NB4 (cell line): ENCODE data around the gene ZBTB20.

Experiments
- MYC ChIP-seq: IDR thresholded peaks from 2 replicates; pipeline ENCODE4 v1.6.1; 2011; ENCODE audit warnings: low read depth, low read length
- POLR2A ChIP-seq: IDR thresholded peaks from 2 replicates; pipeline ENCODE4 v1.6.1; 2011; ENCODE audit warnings: mild to moderate bottlenecking; ENCODE audit not compliant: insufficient read length; ENCODE audit errors: extremely low read depth
- TF ChIP-seq, protein P1 (sequence below): IDR thresholded peaks from one replicate; pipeline ENCODE4 v1.5.1; 2012; ENCODE audit warnings: low read depth, low read length
- TF ChIP-seq, protein P2 (sequence below): IDR thresholded peaks from 2 replicates; pipeline ENCODE4 v1.6.1; 2011; ENCODE audit warnings: low read depth, low read length

GRCh38 chr3:114539525-114539924 lies 607.6 kb downstream of the ZBTB20 start:
- TF ChIP-seq POLR2A (no peak), MYC (no peak)
- TF ChIP-seq, protein P1, sequence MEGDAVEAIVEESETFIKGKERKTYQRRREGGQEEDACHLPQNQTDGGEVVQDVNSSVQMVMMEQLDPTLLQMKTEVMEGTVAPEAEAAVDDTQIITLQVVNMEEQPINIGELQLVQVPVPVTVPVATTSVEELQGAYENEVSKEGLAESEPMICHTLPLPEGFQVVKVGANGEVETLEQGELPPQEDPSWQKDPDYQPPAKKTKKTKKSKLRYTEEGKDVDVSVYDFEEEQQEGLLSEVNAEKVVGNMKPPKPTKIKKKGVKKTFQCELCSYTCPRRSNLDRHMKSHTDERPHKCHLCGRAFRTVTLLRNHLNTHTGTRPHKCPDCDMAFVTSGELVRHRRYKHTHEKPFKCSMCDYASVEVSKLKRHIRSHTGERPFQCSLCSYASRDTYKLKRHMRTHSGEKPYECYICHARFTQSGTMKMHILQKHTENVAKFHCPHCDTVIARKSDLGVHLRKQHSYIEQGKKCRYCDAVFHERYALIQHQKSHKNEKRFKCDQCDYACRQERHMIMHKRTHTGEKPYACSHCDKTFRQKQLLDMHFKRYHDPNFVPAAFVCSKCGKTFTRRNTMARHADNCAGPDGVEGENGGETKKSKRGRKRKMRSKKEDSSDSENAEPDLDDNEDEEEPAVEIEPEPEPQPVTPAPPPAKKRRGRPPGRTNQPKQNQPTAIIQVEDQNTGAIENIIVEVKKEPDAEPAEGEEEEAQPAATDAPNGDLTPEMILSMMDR = no peak
- TF ChIP-seq, protein P2, sequence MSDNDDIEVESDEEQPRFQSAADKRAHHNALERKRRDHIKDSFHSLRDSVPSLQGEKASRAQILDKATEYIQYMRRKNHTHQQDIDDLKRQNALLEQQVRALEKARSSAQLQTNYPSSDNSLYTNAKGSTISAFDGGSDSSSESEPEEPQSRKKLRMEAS = no peak
